Measurements from ENCODE around the gene FARS2.
A peak's percentile ranks its signal among the peaks of the same experiment; 100 is the strongest.

Gene FARS2

DNA sequence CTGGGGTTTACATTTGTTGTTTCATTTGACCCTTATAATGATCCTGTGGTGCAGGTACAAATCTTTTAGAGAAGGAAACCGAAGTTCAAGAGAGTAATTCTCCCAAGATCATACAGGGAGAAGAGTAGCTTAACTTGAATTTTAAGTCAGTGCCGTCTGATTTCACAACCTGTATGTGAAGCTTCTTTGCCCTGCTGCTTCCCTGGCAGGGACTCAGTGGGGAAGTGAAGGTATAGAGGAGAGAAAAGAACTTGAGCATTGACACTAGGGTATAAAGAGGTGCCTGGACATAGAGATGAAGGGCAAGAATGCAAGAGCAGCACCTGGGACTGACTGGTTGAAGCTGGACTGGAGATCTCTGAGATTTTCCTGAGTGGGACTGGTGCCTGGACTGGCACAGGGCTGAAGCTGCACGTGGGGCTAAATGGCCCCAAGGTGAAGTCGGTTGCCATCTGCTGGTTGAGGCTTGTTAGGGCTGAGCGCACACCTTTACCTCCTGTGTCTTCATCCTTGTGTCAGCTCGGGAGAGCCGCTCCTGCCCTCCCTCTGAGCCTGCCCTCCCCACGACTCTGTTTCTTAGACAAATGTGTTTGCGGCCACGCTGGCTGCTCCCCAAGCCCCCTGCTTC, 41.8 kb downstream of the FARS2 start:
- whole genome bisulfite sequencing (ENCODE audit: insufficient coverage), result 65% methylated on average over 9 of the region's 10 CpGs

GRCh38 chr6:5303682-5304081, 42.4 kb downstream of the FARS2 start:
- no peak overlapping the region for H3K4me3 ChIP-seq (ENCODE audit: control insufficient read depth in 1 of 7, extremely low read depth in 1 of 7, insufficient read depth in 4 of 7, low read depth in 2 of 7, low read length in 6 of 7)
- ChIA-PET POLR2A (no interaction called here), CTCF (interaction anchor here (0.8 to 2.0 kb wide), 8 partner anchors 9 to 160 kb away, joined by 3 to 13 read pairs (median 4); no protein-coding TSS in a partner anchor)
- H3K9me3 ChIP-seq (ENCODE audit: control extremely low read depth in 1 of 5, control insufficient read depth in 4 of 5, insufficient read depth in 2 of 5, low read depth in 1 of 5, low read length in 4 of 5), result peaks cover 0 to 2% (median 0%) of the 10 kb centered on the region in 5 experiments
- WGBS (ENCODE audit: insufficient coverage), result 98% methylated on average over 8 of the region's 8 CpGs
- H3K27ac ChIP-seq (ENCODE audit: insufficient read depth in 1 of 2, low read depth in 1 of 2, low read length in 2 of 2, poor library complexity in 1 of 2, severe bottlenecking in 2 of 2), result no peak overlapping the region
- H3K27me3 ChIP-seq (replicated peaks in 2 of 5; ENCODE audit: control insufficient read depth in 4 of 5, insufficient read depth in 5 of 5, low read length in 4 of 5), result no peaks in the 10 kb centered on the region
- peaks cover 0 to 8% (median 2%) of the 10 kb centered on the region in 4 experiments for H3K4me1 ChIP-seq (ENCODE audit: control extremely low read depth in 1 of 4, control insufficient read depth in 4 of 4, insufficient read depth in 4 of 4, low read length in 3 of 4)
- DNase-seq, result no peak
- H3K36me3 ChIP-seq (ENCODE audit: control insufficient read depth in 4 of 4, insufficient read depth in 4 of 4, low read length in 3 of 4), result peaks cover 0 to 7% (median 2%) of the 10 kb centered on the region in 4 experiments

More for the DNA sequence above, 41.8 kb downstream of the FARS2 start:
- peaks cover 0 to 2% (median 0%) of the 10 kb centered on the region in 4 experiments for H3K36me3 ChIP-seq (ENCODE audit: control insufficient read depth in 4 of 4, insufficient read depth in 4 of 4, low read length in 3 of 4)
- DNase-seq, result peak; percentile 31 to 63 (median 60)
- H3K27ac ChIP-seq (ENCODE audit: insufficient read depth in 1 of 2, low read depth in 1 of 2, low read length in 2 of 2, poor library complexity in 1 of 2, severe bottlenecking in 2 of 2), result no peak overlapping the region
- CTCF ChIA-PET, result interaction anchor here (1.0 to 2.0 kb wide), 11 partner anchors 10 to 159 kb away, joined by 3 to 13 read pairs (median 4); no protein-coding TSS in a partner anchor
- H3K27me3 ChIP-seq (replicated peaks in 2 of 5; ENCODE audit: control insufficient read depth in 4 of 5, insufficient read depth in 5 of 5, low read length in 4 of 5), result no peaks in the 10 kb centered on the region
- peaks cover 0 to 2% (median 0%) of the 10 kb centered on the region in 5 experiments for H3K9me3 ChIP-seq (ENCODE audit: control extremely low read depth in 1 of 5, control insufficient read depth in 4 of 5, insufficient read depth in 2 of 5, low read depth in 1 of 5, low read length in 4 of 5)
- H3K4me1 ChIP-seq (ENCODE audit: control extremely low read depth in 1 of 4, control insufficient read depth in 4 of 4, insufficient read depth in 4 of 4, low read length in 3 of 4), result peaks cover 0 to 8% (median 2%) of the 10 kb centered on the region in 4 experiments
- POLR2A ChIA-PET, result no interaction called here
- peak overlapping the region in 1 of 7 experiments; percentile 3 for H3K4me3 ChIP-seq (ENCODE audit: control insufficient read depth in 1 of 7, extremely low read depth in 1 of 7, insufficient read depth in 4 of 7, low read depth in 2 of 7, low read length in 6 of 7)

- H3K27me3 ChIP-seq (replicated peaks in 2 of 5; ENCODE audit: control insufficient read depth in 4 of 5, insufficient read depth in 5 of 5, low read length in 4 of 5), result no peaks in the 10 kb centered on the region
- peaks cover 0 to 8% (median 2%) of the 10 kb centered on the region in 4 experiments for H3K36me3 ChIP-seq (ENCODE audit: control insufficient read depth in 4 of 4, insufficient read depth in 4 of 4, low read length in 3 of 4)
- no peak overlapping the region for H3K27ac ChIP-seq (ENCODE audit: insufficient read depth in 1 of 2, low read depth in 1 of 2, low read length in 2 of 2, poor library complexity in 1 of 2, severe bottlenecking in 2 of 2)
- POLR2A ChIA-PET, result no interaction called here
- DNase-seq, result no peak
- H3K9me3 ChIP-seq (ENCODE audit: control extremely low read depth in 1 of 5, control insufficient read depth in 4 of 5, insufficient read depth in 2 of 5, low read depth in 1 of 5, low read length in 4 of 5), result peaks cover 0 to 2% (median 0%) of the 10 kb centered on the region in 5 experiments
- WGBS (ENCODE audit: insufficient coverage), result 100% methylated on average over 3 of the region's 5 CpGs
- H3K4me3 ChIP-seq (ENCODE audit: control insufficient read depth in 1 of 7, extremely low read depth in 1 of 7, insufficient read depth in 4 of 7, low read depth in 2 of 7, low read length in 6 of 7), result no peak overlapping the region
- CTCF ChIA-PET, result interaction anchor here (1.1 to 2.1 kb wide), 3 partner anchors 13 to 162 kb away, joined by 3 to 8 read pairs (median 3); no protein-coding TSS in a partner anchor
- H3K4me1 ChIP-seq (ENCODE audit: control extremely low read depth in 1 of 4, control insufficient read depth in 4 of 4, insufficient read depth in 4 of 4, low read length in 3 of 4), result peaks cover 0 to 8% (median 2%) of the 10 kb centered on the region in 4 experiments
Observed at GRCh38 chr6:5305968-5306626, 44.8 kb downstream of the FARS2 start.

DNA sequence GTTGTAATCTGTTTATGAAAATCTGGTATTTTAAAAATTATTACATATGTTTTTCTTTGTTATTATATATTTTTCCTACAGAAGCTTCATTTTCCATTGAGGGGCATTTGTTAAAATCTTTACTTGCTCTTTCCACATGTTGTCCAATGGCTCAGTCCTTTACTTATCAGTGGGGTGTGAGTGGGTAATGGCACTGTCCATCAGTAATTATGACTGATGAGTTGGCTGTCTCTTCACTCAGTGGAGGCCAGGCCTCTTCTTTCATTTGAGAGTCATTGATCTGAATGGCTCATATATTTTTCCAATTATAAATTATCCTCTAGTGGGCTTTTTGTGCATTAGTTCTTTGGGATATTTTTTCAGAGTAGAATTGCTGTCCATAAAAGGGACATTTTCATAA, 45.7 kb downstream of the FARS2 start:
- Histone ChIP-seq H3K27ac (ENCODE audit: insufficient read depth in 1 of 2, low read depth in 1 of 2, low read length in 2 of 2, poor library complexity in 1 of 2, severe bottlenecking in 2 of 2) (no peak overlapping the region), H3K36me3 (ENCODE audit: control insufficient read depth in 4 of 4, insufficient read depth in 4 of 4, low read length in 3 of 4) (peaks cover 0 to 8% (median 2%) of the 10 kb centered on the region in 4 experiments), H3K9me3 (ENCODE audit: control extremely low read depth in 1 of 5, control insufficient read depth in 4 of 5, insufficient read depth in 2 of 5, low read depth in 1 of 5, low read length in 4 of 5) (peaks cover 0 to 2% (median 0%) of the 10 kb centered on the region in 5 experiments), H3K4me3 (ENCODE audit: control insufficient read depth in 1 of 7, extremely low read depth in 1 of 7, insufficient read depth in 4 of 7, low read depth in 2 of 7, low read length in 6 of 7) (no peak overlapping the region), H3K27me3 (replicated peaks in 2 of 5; ENCODE audit: control insufficient read depth in 4 of 5, insufficient read depth in 5 of 5, low read length in 4 of 5) (no peaks in the 10 kb centered on the region), H3K4me1 (ENCODE audit: control extremely low read depth in 1 of 4, control insufficient read depth in 4 of 4, insufficient read depth in 4 of 4, low read length in 3 of 4) (peaks cover 0 to 8% (median 2%) of the 10 kb centered on the region in 4 experiments)
- CTCF ChIA-PET, result interaction anchor here (0.6 to 2.1 kb wide), 5 partner anchors 12 to 163 kb away, joined by 3 to 8 read pairs (median 3); no protein-coding TSS in a partner anchor
- DNase-seq, result no peak
- POLR2A ChIA-PET, result no interaction called here

GRCh38 chr6:5308066-5308465, 46.8 kb downstream of the FARS2 start:
- CTCF ChIA-PET, result no interaction called here
- 89% methylated on average over 2 of the region's 4 CpGs for WGBS (ENCODE audit: insufficient coverage)

DNA sequence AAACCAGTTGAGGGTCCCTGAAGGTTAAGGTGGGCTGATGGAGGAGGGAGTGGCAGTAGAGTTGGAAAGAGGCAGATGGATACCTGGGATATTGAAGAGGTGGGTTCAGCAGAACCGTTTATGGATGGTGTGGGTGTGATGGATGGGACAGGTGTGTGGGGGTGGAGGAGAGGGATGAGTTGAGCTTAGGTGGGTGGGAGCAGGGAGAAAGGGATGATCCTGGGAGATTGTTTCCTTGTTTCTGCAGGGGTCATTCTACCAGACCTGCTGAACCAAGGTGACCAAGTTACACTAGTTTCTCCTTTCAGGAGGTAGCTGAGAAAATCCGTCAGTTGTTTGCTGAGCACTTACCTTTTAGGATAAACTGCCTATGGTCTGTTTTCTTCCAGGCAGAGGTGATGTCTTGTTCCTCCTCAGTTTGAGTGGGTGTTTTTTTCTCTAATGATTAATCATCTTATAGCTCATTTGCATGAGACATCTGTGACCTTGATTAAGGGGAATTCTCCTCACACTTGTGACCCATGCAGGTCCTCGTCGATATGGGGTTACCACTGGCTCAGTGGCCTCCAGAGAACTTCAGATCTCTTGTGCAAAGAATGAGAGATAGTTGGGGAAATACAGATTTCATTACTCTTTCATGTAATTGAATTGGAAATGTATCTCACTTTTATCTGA, 53.0 kb downstream of the FARS2 start:
- CTCF ChIA-PET, result no interaction called here
- no peak for DNase-seq
- WGBS (ENCODE audit: insufficient coverage), result 100% methylated on average over 2 of the region's 4 CpGs

More at GRCh38 chr6:5308066-5308465, 46.8 kb downstream of the FARS2 start:
- no peaks in the 10 kb centered on the region for H3K27me3 ChIP-seq (replicated peaks in 2 of 5; ENCODE audit: control insufficient read depth in 4 of 5, insufficient read depth in 5 of 5, low read length in 4 of 5)
- POLR2A ChIA-PET, result no interaction called here
- peaks cover 0 to under 1% (median 0%) of the 10 kb centered on the region in 4 experiments for H3K4me1 ChIP-seq (ENCODE audit: control extremely low read depth in 1 of 4, control insufficient read depth in 4 of 4, insufficient read depth in 4 of 4, low read length in 3 of 4)
- DNase-seq, result no peak
- H3K4me3 ChIP-seq (ENCODE audit: control insufficient read depth in 1 of 7, extremely low read depth in 1 of 7, insufficient read depth in 4 of 7, low read depth in 2 of 7, low read length in 6 of 7), result no peak overlapping the region
- peaks cover 0 to 8% (median 2%) of the 10 kb centered on the region in 4 experiments for H3K36me3 ChIP-seq (ENCODE audit: control insufficient read depth in 4 of 4, insufficient read depth in 4 of 4, low read length in 3 of 4)
- no peak overlapping the region for H3K27ac ChIP-seq (ENCODE audit: insufficient read depth in 1 of 2, low read depth in 1 of 2, low read length in 2 of 2, poor library complexity in 1 of 2, severe bottlenecking in 2 of 2)
- peaks cover 0 to 2% (median 0%) of the 10 kb centered on the region in 5 experiments for H3K9me3 ChIP-seq (ENCODE audit: control extremely low read depth in 1 of 5, control insufficient read depth in 4 of 5, insufficient read depth in 2 of 5, low read depth in 1 of 5, low read length in 4 of 5)

More for the DNA sequence above, 53.0 kb downstream of the FARS2 start:
- POLR2A ChIA-PET, result no interaction called here
- H3K4me1 ChIP-seq (ENCODE audit: control extremely low read depth in 1 of 4, control insufficient read depth in 4 of 4, insufficient read depth in 4 of 4, low read length in 3 of 4), result peaks cover 0 to 11% (median 1%) of the 10 kb centered on the region in 4 experiments
- H3K27ac ChIP-seq (ENCODE audit: insufficient read depth in 1 of 2, low read depth in 1 of 2, low read length in 2 of 2, poor library complexity in 1 of 2, severe bottlenecking in 2 of 2), result no peak overlapping the region
- no peaks in the 10 kb centered on the region for H3K27me3 ChIP-seq (replicated peaks in 2 of 5; ENCODE audit: control insufficient read depth in 4 of 5, insufficient read depth in 5 of 5, low read length in 4 of 5)
- H3K9me3 ChIP-seq (ENCODE audit: control extremely low read depth in 1 of 5, control insufficient read depth in 4 of 5, insufficient read depth in 2 of 5, low read depth in 1 of 5, low read length in 4 of 5), result no peaks in the 10 kb centered on the region
- no peak overlapping the region for H3K4me3 ChIP-seq (ENCODE audit: control insufficient read depth in 1 of 7, extremely low read depth in 1 of 7, insufficient read depth in 4 of 7, low read depth in 2 of 7, low read length in 6 of 7)
- no peaks in the 10 kb centered on the region for H3K36me3 ChIP-seq (ENCODE audit: control insufficient read depth in 4 of 4, insufficient read depth in 4 of 4, low read length in 3 of 4)
